SK-N-SH treated with all-trans-retinoic acid at 6 μM for 48 hours (cell line): ENCODE measurements around the gene ARFRP1.

ENCODE experiments used
- ATAC-seq: fragments of 200-7000 bp; cut with Tn5 transposase; 3 replicates; pipeline ENCODE4 v1.9.1; 2020; ENCODE audit warnings: mild to moderate bottlenecking, moderate library complexity
- ARNTL ChIP-seq: fragments of 450-650 bp; formaldehyde crosslinking; IDR thresholded peaks from 2 replicates; pipeline ENCODE4 v1.5.0; 2020; ENCODE audit warnings: low read depth, mild to moderate bottlenecking, moderate library complexity, borderline replicate concordance
- BACH2 ChIP-seq: fragments of 250-450 bp; sonication (Bioruptor Pico); IDR thresholded peaks from 2 replicates; pipeline ENCODE4 v1.9.0; 2021; ENCODE audit warnings: mild to moderate bottlenecking, borderline replicate concordance
- CREB5 ChIP-seq: fragments of 250-450 bp; sonication (Bioruptor Pico); IDR thresholded peaks from 2 replicates; pipeline ENCODE4 v1.5.1; 2020; ENCODE audit warnings: low read depth, mild to moderate bottlenecking, moderate library complexity
- CSDC2 ChIP-seq: fragments of 250-450 bp; sonication (Bioruptor Pico); IDR thresholded peaks from 2 replicates; pipeline ENCODE4 v1.5.0; 2020; ENCODE audit warnings: mild to moderate bottlenecking, moderate library complexity
- CSRNP3 ChIP-seq: fragments of 250-450 bp; sonication (Bioruptor Pico); IDR thresholded peaks from 2 replicates; pipeline ENCODE4 v1.5.1; 2021; ENCODE audit warnings: mild to moderate bottlenecking, moderate library complexity
- ESRRG ChIP-seq: fragments of 250-450 bp; sonication (Bioruptor Pico); IDR thresholded peaks from 2 replicates; pipeline ENCODE4 v1.6.1; 2021; ENCODE audit warnings: mild to moderate bottlenecking
- GLIS3 ChIP-seq: fragments of 250-450 bp; sonication (Bioruptor Pico); IDR thresholded peaks from 2 replicates; pipeline ENCODE4 v1.5.0; 2020; ENCODE audit warnings: mild to moderate bottlenecking, moderate library complexity
- ISL1 ChIP-seq: fragments of 250-450 bp; sonication (Bioruptor Pico); IDR thresholded peaks from 2 replicates; pipeline ENCODE4 v2.1.2; 2022; ENCODE audit warnings: mild to moderate bottlenecking, moderate library complexity
- OSR1 ChIP-seq: fragments of 250-450 bp; sonication (Bioruptor Pico); IDR thresholded peaks from 2 replicates; pipeline ENCODE4 v1.8.0; 2022; ENCODE audit warnings: moderate library complexity, mild to moderate bottlenecking, inconsistent platforms
- PATZ1 ChIP-seq: fragments of 250-450 bp; sonication (Bioruptor Pico); IDR thresholded peaks from 2 replicates; pipeline ENCODE4 v1.8.0; 2020; ENCODE audit warnings: mild to moderate bottlenecking, moderate library complexity, borderline replicate concordance
- POU6F1 ChIP-seq: fragments of 250-450 bp; sonication (Bioruptor Pico); IDR thresholded peaks from 2 replicates; pipeline ENCODE4 v1.8.0; 2021; ENCODE audit warnings: low read depth, mild to moderate bottlenecking, moderate library complexity, borderline replicate concordance
- PPARA ChIP-seq: fragments of 250-450 bp; sonication (Bioruptor Pico); IDR thresholded peaks from 2 replicates; pipeline ENCODE4 v1.5.0; 2020; ENCODE audit warnings: mild to moderate bottlenecking, borderline replicate concordance
- RARB ChIP-seq: fragments of 250-450 bp; sonication (Bioruptor Pico); IDR thresholded peaks from 2 replicates; pipeline ENCODE4 v1.8.0; 2021; ENCODE audit warnings: mild to moderate bottlenecking, moderate library complexity
- SNAI2 ChIP-seq: fragments of 250-450 bp; sonication (Bioruptor Pico); IDR thresholded peaks from 2 replicates; pipeline ENCODE4 v1.5.0; 2020; ENCODE audit warnings: mild to moderate bottlenecking, moderate library complexity
- TCF4 ChIP-seq: fragments of 250-450 bp; sonication (Bioruptor Pico); IDR thresholded peaks from 2 replicates; pipeline ENCODE4 v1.8.0; 2021; ENCODE audit warnings: mild to moderate bottlenecking, moderate library complexity, borderline replicate concordance
- TOX ChIP-seq: fragments of 250-450 bp; sonication (Bioruptor Pico); IDR thresholded peaks from 2 replicates; pipeline ENCODE4 v1.8.0; 2021; ENCODE audit warnings: mild to moderate bottlenecking, moderate library complexity, borderline replicate concordance
- TSHZ2 ChIP-seq: fragments of 250-450 bp; sonication (Bioruptor Pico); IDR thresholded peaks from 2 replicates; pipeline ENCODE4 v1.5.0; 2020; ENCODE audit warnings: mild to moderate bottlenecking, moderate library complexity
- ZC3H10 ChIP-seq: fragments of 250-450 bp; sonication (Bioruptor Pico); IDR thresholded peaks from 2 replicates; pipeline ENCODE4 v1.5.1; 2021; ENCODE audit warnings: mild to moderate bottlenecking, moderate library complexity
- ZFP3 ChIP-seq: fragments of 250-450 bp; sonication (Bioruptor Pico); IDR thresholded peaks from 2 replicates; pipeline ENCODE4 v1.5.0; 2020; ENCODE audit warnings: mild to moderate bottlenecking, moderate library complexity
- ZFP30 ChIP-seq: fragments of 450-650 bp; formaldehyde crosslinking; IDR thresholded peaks from 2 replicates; pipeline ENCODE4 v1.5.0; 2022; ENCODE audit warnings: mild to moderate bottlenecking, moderate library complexity
- ZNF565 ChIP-seq: fragments of 450-650 bp; formaldehyde crosslinking; conservative IDR thresholded peaks from 2 replicates; pipeline ENCODE4 v1.5.0; 2020; ENCODE audit warnings: low read depth, mild to moderate bottlenecking, moderate library complexity
- ZNF70 ChIP-seq: fragments of 450-650 bp; formaldehyde crosslinking; IDR thresholded peaks from 2 replicates; pipeline ENCODE4 v1.5.0; 2020; ENCODE audit warnings: mild to moderate bottlenecking, moderate library complexity
- ZNF8 ChIP-seq: fragments of 450-650 bp; formaldehyde crosslinking; IDR thresholded peaks from 2 replicates; pipeline ENCODE4 v1.5.0; 2020; ENCODE audit warnings: mild to moderate bottlenecking, moderate library complexity

ARFRP1 gene

GRCh38 chr20:63664143-63664851 lies 43.5 kb downstream of the ARFRP1 start (continued):
- TF ChIP-seq TSHZ2 (CRISPR knock-in tag) (no peak), GLIS3 (CRISPR knock-in tag) (no peak), TCF4 (CRISPR knock-in tag) (no peak), ZFP30 (CRISPR knock-in tag) (no peak)

GRCh38 chr20:63663332-63664066 lies 44.3 kb downstream of the ARFRP1 start:
- ATAC-seq: no peak
- TF ChIP-seq POU6F1: no peak
- TF ChIP-seq ESRRG (CRISPR knock-in tag): no peak
- no peak for TF ChIP-seq OSR1 (CRISPR knock-in tag)

- TF ChIP-seq RARB (no peak), ZNF565 (no peak), ZNF70 (CRISPR knock-in tag) (no peak), ZFP3 (CRISPR knock-in tag) (no peak), CSDC2 (CRISPR knock-in tag) (no peak), SNAI2 (no peak), ZFP30 (CRISPR knock-in tag) (no peak)
- no peak for ATAC-seq
Measured at GRCh38 chr20:63662813-63663189, 45.0 kb downstream of the ARFRP1 start.

- no peak for ATAC-seq
- no peak for TF ChIP-seq TOX (CRISPR knock-in tag)
- no peak for TF ChIP-seq CSDC2 (CRISPR knock-in tag)
- no peak for TF ChIP-seq SNAI2
- TF ChIP-seq ZC3H10 (CRISPR knock-in tag): no peak
- TF ChIP-seq ZFP30 (CRISPR knock-in tag): no peak
- TF ChIP-seq ZNF8 (CRISPR knock-in tag): no peak
- TF ChIP-seq ARNTL: no peak
- no peak for TF ChIP-seq CSRNP3 (CRISPR knock-in tag)
- TF ChIP-seq CREB5 (CRISPR knock-in tag): no peak
- TF ChIP-seq RARB: no peak
- TF ChIP-seq GLIS3 (CRISPR knock-in tag): no peak
- no peak for TF ChIP-seq OSR1 (CRISPR knock-in tag)
- TF ChIP-seq ZFP3 (CRISPR knock-in tag): no peak
- TF ChIP-seq PATZ1 (CRISPR knock-in tag): no peak
- TF ChIP-seq PPARA (CRISPR knock-in tag): no peak
- no peak for TF ChIP-seq ISL1 (CRISPR knock-in tag)
- no peak for TF ChIP-seq POU6F1
- no peak for TF ChIP-seq ESRRG (CRISPR knock-in tag)
- TF ChIP-seq BACH2 (CRISPR knock-in tag): no peak
Measured at GRCh38 chr20:63661959-63662812, 45.6 kb downstream of the ARFRP1 start.
